ENCODE results near the gene TOE1.

DNA sequence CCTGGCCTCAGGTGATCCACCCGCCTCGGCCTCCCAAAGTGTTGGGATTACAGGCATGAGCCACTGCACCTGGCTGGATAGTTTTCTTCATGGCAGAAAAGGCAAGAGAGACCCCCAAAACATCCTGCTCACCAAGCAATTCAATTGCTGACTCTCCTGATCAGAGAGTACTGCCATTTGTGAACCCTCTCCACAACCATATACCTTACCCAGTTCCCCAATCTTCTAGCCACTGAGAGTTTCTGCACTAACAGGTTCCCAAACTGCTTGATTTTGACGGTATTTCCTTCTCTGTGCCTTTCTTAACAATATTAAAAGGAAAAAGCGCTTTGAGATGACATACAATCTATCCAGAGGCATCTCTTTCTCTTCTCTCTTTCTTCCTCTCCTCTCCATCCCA is 40.2 kb downstream of the TOE1 start:
- no peak for TF ChIP-seq USF1 (IDR thresholded peaks at IDR 0.05)
- no peak for TF ChIP-seq RAD21 (IDR thresholded peaks at IDR 0.05; ENCODE audit: low read depth)
- TF ChIP-seq MAX (IDR thresholded peaks at IDR 0.05): no peak
- no peak for TF ChIP-seq FOXM1 (IDR thresholded peaks at IDR 0.05; ENCODE audit: borderline replicate concordance, low read depth)
- TF ChIP-seq YY1 (IDR thresholded peaks at IDR 0.05; ENCODE audit: low read depth): no peak
- TF ChIP-seq TAF1 (IDR thresholded peaks at IDR 0.05; ENCODE audit: low read depth): no peak
- TF ChIP-seq TCF12 (IDR thresholded peaks at IDR 0.05; ENCODE audit: low read depth): no peak
- no peak for TF ChIP-seq EP300 (IDR thresholded peaks at IDR 0.05; ENCODE audit: borderline replicate concordance)
- TF ChIP-seq CEBPB (IDR thresholded peaks at IDR 0.05): no peak
- TF ChIP-seq, protein P1, sequence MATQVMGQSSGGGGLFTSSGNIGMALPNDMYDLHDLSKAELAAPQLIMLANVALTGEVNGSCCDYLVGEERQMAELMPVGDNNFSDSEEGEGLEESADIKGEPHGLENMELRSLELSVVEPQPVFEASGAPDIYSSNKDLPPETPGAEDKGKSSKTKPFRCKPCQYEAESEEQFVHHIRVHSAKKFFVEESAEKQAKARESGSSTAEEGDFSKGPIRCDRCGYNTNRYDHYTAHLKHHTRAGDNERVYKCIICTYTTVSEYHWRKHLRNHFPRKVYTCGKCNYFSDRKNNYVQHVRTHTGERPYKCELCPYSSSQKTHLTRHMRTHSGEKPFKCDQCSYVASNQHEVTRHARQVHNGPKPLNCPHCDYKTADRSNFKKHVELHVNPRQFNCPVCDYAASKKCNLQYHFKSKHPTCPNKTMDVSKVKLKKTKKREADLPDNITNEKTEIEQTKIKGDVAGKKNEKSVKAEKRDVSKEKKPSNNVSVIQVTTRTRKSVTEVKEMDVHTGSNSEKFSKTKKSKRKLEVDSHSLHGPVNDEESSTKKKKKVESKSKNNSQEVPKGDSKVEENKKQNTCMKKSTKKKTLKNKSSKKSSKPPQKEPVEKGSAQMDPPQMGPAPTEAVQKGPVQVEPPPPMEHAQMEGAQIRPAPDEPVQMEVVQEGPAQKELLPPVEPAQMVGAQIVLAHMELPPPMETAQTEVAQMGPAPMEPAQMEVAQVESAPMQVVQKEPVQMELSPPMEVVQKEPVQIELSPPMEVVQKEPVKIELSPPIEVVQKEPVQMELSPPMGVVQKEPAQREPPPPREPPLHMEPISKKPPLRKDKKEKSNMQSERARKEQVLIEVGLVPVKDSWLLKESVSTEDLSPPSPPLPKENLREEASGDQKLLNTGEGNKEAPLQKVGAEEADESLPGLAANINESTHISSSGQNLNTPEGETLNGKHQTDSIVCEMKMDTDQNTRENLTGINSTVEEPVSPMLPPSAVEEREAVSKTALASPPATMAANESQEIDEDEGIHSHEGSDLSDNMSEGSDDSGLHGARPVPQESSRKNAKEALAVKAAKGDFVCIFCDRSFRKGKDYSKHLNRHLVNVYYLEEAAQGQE (IDR thresholded peaks at IDR 0.05; ENCODE audit: low read depth): no peak
- no peak for TF ChIP-seq TEAD4 (IDR thresholded peaks at IDR 0.05)

All from Ishikawa (cell line).